Lung microvascular endothelial cell (primary cell): ENCODE data around the gene GNPTG. TPM values are rescaled to one million over a fixed set of nuclear protein-coding genes. Genes with fewer than 3 reads are reported as not detected.

Source experiments
- DNase-seq, 2 donors: peaks; one replicate each; pipeline versions ENCODE4 v3.0.0 to v3.0.0-alpha.2; 2010; ENCODE audit warnings: low read depth in 2 of 2
- total RNA-seq: library from RNA; depleted of rRNA; stranded (reverse); fragments of >200 nt; gene quantifications from 2 replicates; pipeline ENCODE4 v1.2.1, GENCODE V29; 2014

Gene GNPTG
- total RNA-seq, 1 donor from 2014 or later, result 31.7 TPM

GRCh38 chr16:1394367-1394951 lies 42.7 kb downstream of the GNPTG start:
- no peak for DNase-seq

GRCh38 chr16:1395444-1396031 lies 43.8 kb downstream of the GNPTG start:
- no peak for DNase-seq

GRCh38 chr16:1397779-1398178 lies 46.0 kb downstream of the GNPTG start:
- DNase-seq, result no peak

GRCh38 chr16:1398351-1398750 lies 46.6 kb downstream of the GNPTG start:
- no peak for DNase-seq

- DNase-seq, result no peak
These were observed 47.3 kb downstream of the GNPTG start for GRCh38 chr16:1398826-1399581.

GRCh38 chr16:1401061-1401757 lies 49.5 kb downstream of the GNPTG start:
- DNase-seq, result no peak

- no peak for DNase-seq
These were observed 50.0 kb downstream of the GNPTG start for GRCh38 chr16:1401758-1402154.

GRCh38 chr16:1403036-1403435 lies 51.3 kb downstream of the GNPTG start:
- DNase-seq, result no peak

- no peak for DNase-seq
These were observed 52.0 kb downstream of the GNPTG start for GRCh38 chr16:1403733-1404132.

GRCh38 chr16:1407753-1408152 lies 56.0 kb downstream of the GNPTG start:
- peak in 1 of 2 donors; percentile 34 for DNase-seq

GRCh38 chr16:1408171-1408837 lies 56.6 kb downstream of the GNPTG start:
- peak; percentile 92 to 96 for DNase-seq

- no peak for DNase-seq
These were observed 61.1 kb downstream of the GNPTG start for GRCh38 chr16:1412847-1413246.

Other genes starting within 250 kb of the GNPTG start
- gene CACNA1H, start 198.8 kb upstream of the GNPTG start, total RNA-seq, result under 0.01 TPM in 2 replicates
- gene TPSG1, start 126.7 kb upstream of the GNPTG start, total RNA-seq, result not detected in 2 replicates
- not detected in 2 replicates for gene TPSB2, start 121.7 kb upstream of the GNPTG start, total RNA-seq
- not detected in 2 replicates for gene TPSAB1, start 111.2 kb upstream of the GNPTG start, total RNA-seq
- gene TPSD1, start 95.9 kb upstream of the GNPTG start, total RNA-seq, result not detected in 2 replicates
- 29.6 and 35.3 TPM in 2 replicates for gene UBE2I, start 42.3 kb upstream of the GNPTG start, total RNA-seq
- 1.2 and 1.3 TPM in 2 replicates for gene BAIAP3, start 18.3 kb upstream of the GNPTG start, total RNA-seq
- 47.7 and 67.3 TPM in 2 replicates for gene TSR3, start 53 bp upstream of the GNPTG start, total RNA-seq
- gene UNKL, start 62.8 kb downstream of the GNPTG start, total RNA-seq, result 3.9 and 5.6 TPM in 2 replicates
- gene UQCC4, start 68.8 kb downstream of the GNPTG start, total RNA-seq, result 12.9 and 18.5 TPM in 2 replicates
- not detected in 2 replicates for gene PERCC1, start 79.1 kb downstream of the GNPTG start, total RNA-seq
- gene CCDC154, start 92.6 kb downstream of the GNPTG start, total RNA-seq, result under 0.01 and 0.40 TPM in 2 replicates
- gene CLCN7, start 123.1 kb downstream of the GNPTG start, total RNA-seq, result 62.5 and 69.8 TPM in 2 replicates
- under 0.01 TPM in 1 of 2 replicates, not detected in the other for gene PTX4, start 137.0 kb downstream of the GNPTG start, total RNA-seq
- 10.2 and 17.9 TPM in 2 replicates for gene TELO2, start 141.4 kb downstream of the GNPTG start, total RNA-seq
- gene TMEM204, start 181.7 kb downstream of the GNPTG start, total RNA-seq, result 89.6 and 101 TPM in 2 replicates